CD4-positive, alpha-beta T cell treated with Interferon gamma for 1 hour (primary cell): Measurements from ENCODE around the gene ALDOC.
"Not testable (repeated sequence)": the region's sequence is repeated elsewhere in the genome, so short reads cannot be mapped to it uniquely, and the experiment has no call there.

Experiments
- DNase-seq: peaks from one replicate; pipeline ENCODE4 v3.0.0-alpha.2; 2020

The ALDOC gene

DNA sequence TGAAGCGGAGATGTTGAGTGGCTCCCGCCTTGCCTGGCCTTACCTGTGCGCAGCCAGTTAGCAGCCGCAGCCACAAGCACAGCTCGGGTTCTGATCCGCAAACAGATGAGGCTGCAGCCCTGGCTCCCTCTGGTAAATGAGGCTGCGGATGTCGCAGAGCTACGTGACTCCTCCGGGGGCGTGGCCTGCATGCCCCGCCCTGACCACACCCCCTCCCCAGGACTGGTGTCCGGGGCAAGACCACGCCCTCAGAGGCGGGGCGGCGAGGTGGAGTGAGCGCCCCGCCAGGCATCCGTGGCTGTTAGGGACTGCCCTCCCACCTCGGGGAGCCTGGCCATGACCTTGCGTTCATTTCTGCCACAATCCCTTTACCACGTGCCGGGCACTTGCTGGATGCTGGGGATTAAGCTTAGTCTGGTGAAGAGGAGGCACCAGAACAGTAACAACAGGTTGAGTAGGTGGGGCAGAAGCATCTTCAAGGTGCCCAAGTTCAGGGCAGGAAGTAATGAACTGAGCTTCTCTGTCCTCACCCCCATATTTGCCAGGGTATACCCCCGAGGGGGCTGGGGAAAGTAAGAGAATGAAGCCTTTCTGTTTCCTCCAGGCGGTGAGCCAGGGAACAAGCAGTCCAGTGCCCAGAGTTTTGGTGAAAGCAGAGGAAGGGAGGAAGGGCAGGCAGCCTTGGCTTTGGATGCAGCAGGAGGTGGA, at the start of gene ALDOC:
ALDOC (minus strand) TSS at position 138 of the 708 bp plus-strand sequence. CDS start 1,363 bp downstream, outside the sequence.
- peak; percentile 98 for DNase-seq

GRCh38 chr17:28624148-28624547, 47.5 kb upstream of the ALDOC start:
- no peak for DNase-seq

GRCh38 chr17:28623696-28624095, 47.0 kb upstream of the ALDOC start:
- no peak for DNase-seq

GRCh38 chr17:28622186-28622585, 45.5 kb upstream of the ALDOC start:
- no peak for DNase-seq

GRCh38 chr17:28620010-28620409, 43.3 kb upstream of the ALDOC start:
- DNase-seq, result no peak

DNA sequence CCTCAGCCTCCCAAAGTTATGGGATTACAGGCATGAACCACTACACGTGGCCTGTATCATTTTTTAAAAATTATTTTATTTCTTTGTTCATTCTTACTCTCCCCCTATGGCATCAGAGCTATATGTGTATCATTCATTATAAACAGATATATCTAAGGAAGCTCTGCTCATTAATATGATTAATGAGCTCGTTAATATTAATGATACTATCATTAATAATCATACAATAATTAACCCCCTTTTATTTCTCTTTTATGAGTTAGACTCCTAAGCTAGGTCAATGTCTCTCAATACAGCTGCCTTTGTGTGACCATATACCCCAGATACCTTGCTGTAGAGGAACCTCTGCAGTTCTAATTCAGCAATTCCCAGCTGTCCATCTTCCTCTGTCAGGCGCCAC, 41.8 kb upstream of the ALDOC start:
- DNase-seq, result no peak

DNA sequence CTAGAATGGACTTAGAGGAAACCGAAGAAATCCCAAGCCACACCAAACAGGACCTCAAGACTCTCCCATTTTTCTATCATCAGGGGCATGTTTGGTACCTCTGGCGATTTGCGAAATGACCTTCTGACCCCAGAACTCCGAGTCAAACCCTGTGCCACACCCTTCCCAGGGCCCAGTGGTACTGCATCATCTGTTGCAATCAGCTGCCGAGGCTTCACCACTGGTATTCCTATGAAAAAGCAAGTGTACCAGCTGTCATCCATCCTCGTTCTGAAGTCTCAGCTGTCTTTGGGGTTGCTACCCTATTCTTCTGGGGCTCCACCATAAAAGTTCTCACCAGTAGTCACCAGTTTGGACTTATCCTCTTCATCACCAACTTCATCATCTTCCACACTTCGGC, 39.6 kb upstream of the ALDOC start:
- no peak for DNase-seq

- DNase-seq, result no peak
Measured at GRCh38 chr17:28615260-28615940, 38.7 kb upstream of the ALDOC start.

GRCh38 chr17:28613931-28614381, 37.3 kb upstream of the ALDOC start, which contains the start of gene RSKR:
Gene RSKR, minus strand, starts transcription at chr17:28614185. Its CDS starts 24 bp downstream, at chr17:28614161.
- DNase-seq, result no peak

DNA sequence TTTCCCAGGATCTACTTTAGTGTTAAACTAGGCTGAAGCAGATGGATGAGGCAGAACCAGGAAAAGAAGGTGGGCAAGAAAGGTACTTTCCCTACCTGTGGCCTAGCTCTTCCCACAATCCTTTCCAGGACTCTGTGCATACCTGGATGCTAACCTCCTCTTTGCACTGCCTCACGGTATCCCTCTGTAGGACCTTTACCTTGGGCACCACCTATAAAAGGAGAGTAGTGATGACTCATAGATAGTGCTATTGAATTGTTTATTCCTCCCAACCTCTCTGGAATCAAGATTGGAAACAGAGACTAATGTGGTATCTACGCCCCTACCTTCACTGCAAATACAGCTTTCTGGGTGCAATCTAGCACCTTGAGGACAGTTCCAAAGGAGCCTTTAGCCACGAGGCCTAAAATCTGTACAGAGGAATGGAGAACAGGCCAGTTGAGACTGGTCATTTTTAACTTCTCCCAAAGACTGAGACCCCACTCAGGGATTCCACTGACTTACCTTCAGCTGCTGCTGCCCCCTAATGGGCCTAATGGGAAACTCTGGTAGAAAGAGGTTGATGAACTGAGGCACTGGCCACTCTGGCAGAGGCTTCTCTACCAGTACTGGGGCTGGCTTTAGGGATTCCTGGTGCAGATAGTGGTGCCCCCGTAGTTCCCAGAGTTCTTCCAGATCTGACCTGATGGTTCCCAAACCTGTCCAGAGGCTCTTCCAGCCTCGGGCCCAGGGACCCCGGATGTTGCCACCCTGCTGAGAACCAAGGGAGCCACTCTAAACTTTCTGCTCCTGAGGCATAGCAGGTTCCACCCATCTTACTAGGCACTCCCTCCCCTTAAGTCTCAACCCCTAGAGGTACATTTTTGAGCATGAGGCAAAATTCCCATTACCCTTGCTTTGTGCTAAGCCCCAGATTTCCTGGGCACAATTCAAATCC, 36.5 kb upstream of the ALDOC start:
- DNase-seq, result peak; percentile 9

DNA sequence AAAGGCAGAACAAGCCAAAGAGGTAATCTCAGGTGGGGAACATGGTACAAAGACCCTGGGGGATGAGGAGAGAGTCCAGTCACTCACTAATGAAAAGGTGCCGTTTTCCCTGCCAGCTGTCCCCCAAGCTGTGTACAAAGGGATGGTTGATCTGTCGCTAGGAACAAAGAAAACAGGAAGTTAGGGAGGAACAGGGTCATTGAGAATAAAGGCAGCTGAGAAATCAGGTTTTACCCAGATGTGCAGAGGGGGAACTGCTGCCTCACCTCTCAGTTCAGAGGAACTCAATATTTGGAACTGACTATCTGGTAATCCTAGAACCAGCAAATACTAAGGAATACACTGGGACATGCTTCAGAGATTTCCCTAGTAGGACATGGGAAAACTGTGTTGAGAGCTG, 35.8 kb upstream of the ALDOC start:
- no peak for DNase-seq

DNA sequence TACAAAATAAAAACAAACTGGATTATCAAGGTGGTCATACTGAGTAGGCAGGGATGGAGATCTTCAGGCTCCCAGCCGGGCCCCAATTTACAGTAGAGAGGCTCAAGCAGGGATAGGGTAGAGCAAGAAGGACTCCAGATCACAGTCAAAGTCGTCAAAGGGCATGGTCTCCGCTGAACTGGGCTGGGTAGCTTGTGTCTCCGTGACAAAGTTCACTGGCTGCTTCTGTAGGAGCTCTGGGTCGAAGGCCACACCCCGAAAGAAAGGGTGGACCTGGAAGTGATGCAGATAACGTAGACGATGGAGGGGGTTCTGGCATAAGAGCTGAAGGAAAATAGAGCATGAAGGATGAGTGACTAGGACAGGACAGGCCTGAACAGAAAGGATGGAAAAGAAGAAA, 33.7 kb upstream of the ALDOC start:
- DNase-seq, result no peak

- not testable (repeated sequence) for DNase-seq
Measured at GRCh38 chr17:28604031-28604430, 27.3 kb upstream of the ALDOC start.

DNA sequence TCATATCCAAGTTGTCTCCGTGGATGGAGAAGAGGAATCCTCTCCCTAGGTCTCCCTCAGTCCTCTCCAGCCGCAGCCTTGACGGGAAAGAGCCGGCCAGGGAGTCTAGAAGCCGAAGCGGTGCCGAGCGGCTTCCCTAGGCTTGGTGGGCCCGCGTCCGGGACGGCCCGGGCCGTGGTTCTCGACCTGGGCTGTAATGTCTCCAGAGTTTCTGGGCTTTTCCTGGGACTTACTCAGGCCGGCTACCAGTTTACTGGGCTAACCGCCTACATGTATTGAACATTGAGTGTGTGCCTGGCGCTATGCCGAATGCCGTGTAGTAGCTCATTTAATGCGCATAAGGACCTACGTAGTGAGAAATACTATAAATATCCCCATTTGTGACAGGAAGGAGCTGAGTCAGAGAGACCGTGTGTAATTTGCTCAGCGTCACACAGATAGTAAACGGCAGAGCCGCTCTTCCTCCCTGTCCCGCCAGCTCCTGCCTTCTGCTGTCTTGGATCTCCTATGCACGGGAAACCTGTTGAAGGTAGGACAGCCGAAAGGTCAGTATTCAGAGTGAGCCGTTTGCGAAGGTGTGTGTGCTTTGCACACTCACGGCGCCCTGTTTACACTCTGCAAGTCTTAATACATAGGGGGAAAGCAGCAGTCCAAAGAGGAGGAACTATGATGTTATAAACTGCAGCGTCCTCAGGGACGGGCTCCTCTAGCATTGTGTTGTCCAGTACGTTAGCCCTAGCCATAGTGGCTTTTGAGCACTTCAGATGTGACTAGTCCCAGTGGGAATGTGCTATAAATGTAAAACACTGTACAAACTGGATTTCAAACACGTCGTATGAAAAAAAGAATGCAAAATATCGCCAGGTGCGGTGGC, 22.9 kb upstream of the ALDOC start:
- peak; percentile 61 for DNase-seq

- DNase-seq, result peak; percentile 95
Measured at GRCh38 chr17:28598799-28599310, 22.2 kb upstream of the ALDOC start, which contains the start of gene SPAG5. Gene SPAG5, minus strand, starts transcription at chr17:28599025. Its CDS starts 79 bp downstream, at chr17:28598946.

DNA sequence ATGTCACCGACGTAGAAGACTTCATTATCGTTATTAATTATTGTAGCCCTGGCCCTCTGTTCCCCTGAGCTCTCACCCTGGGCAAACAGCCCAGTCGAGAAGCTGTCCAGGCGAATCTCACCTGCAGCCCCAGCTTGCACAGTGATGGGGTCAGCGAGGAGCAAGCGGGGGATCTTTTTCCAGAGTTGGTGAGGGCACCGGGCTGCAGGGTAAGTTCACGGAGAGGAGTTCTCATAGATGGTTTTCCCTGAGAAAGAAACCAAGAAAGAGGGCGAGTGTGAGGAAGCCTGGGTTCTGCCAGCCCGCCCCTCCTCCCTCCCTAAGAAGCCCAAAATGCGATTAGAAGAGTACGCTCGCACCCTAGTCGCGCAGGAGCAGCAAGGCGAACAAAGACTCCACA, 21.7 kb upstream of the ALDOC start:
- no peak for DNase-seq

GRCh38 chr17:28597606-28598383, 21.1 kb upstream of the ALDOC start:
- DNase-seq, result no peak

DNA sequence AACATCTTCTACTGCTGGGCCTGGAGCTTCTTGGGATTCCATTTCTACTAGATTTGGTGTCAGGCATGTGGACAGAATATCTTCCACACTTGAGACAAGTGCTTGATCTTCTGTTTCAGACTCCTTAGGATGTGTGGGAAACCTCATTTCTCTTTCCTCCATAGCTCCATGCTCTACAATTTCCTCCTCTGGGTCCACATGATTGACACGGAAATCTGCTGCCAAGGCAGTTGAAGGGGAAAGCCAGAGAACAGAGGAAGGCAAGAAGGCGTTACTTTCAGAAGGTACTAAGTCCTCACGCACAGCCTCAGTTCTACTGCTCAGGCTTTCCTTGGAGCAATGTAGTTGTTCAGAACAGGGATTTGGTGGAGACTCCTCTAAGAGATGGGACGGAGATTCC, 15.6 kb upstream of the ALDOC start:
- DNase-seq, result no peak

DNA sequence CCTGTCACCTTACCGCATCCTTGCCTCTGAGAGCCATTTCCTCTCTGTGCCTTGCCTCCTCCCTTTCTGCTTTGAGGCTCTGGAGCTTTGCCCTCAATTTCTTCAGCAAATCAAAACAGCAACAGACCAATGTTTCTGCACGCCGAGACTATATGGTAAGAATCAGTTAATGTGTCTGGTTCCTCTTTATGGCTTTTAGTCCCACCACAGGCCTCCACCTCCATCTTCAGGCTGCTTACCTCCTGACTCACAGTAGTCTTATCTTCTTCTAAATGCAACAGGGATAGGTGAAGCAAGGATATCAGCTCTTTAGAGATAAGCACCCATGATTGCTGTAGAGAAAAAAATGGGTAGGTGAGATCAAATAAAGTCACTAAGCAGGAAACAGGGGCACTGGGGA, 9.2 kb upstream of the ALDOC start:
- DNase-seq, result no peak

GRCh38 chr17:28584434-28584833, 7.7 kb upstream of the ALDOC start:
- no peak for DNase-seq

DNA sequence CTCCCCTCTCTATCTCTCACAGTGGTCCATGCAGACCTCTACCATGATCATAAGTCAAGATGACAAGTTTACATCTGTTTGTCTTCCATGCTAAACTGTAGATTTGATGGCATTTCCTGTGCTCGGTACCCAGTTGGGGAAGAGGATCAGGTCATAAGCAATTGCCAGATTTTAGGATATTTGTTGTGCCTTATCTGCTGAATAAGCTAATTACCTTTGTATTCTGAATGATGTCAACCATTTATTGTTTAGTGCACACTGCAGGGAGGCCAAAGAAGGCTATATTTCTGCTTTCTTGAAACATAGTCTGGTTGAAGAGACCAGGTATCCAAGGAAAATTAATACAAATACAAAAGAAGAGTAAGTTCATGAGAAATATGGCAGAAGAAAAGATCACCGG, 5.8 kb upstream of the ALDOC start:
- no peak for DNase-seq
